Stimulated activated CD8-positive, alpha-beta memory T cell treated with anti-CD3 and anti-CD28 coated beads, Interleukin-15, amount 100 ng/mL, for 24 hours (primary cell): ENCODE data around the gene C3orf18.

Experiments
- DNase-seq: peaks from one replicate; pipeline ENCODE4 v3.0.0-alpha.2; 2020; ENCODE audit warnings: low read depth

The C3orf18 gene

GRCh38 chr3:50551054-50551659 lies 16.4 kb downstream of the C3orf18 start:
- no peak for DNase-seq

GRCh38 chr3:50550079-50550736 lies 17.3 kb downstream of the C3orf18 start:
- no peak for DNase-seq

DNA sequence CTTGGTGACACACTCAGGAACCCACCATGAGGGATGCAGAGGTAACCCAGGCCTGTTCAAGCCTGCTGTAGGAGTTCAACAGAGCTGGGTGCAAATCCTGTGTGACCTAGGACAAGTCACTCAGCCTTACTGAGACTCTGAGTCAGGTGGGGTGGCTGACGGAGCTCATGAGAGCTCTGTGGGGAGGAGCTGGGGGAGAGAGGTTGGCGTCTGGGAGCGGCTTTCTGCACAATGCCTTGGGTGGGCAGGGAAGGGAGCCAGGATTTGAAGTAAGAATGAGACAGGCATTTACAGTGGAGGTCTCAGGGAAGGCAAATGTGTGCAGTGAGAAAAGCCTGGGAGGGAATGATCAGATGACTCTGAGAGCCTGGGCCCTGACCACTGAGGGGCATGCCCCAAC lies 18.3 kb downstream of the C3orf18 start:
- DNase-seq, result no peak

DNA sequence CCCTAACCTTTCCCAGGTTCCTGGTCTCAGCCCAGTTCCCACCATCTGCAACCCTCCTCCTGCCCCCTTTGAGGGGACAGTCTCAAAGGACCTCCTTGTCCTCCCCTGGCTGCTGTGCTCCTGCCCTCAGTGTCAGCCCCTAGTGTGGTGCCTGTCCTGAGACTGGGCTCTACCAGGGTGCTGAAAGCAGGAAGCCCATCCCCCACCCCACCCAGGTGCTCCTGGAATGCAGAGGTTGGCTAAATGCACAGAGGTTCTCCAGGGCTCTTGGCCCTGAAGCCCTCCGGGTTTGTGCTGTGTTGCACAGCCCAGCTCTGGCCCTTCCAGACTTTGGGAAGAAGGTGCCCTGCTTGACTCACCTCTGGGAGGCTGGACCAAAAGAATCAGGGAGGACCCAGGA lies 21.8 kb downstream of the C3orf18 start:
- DNase-seq, result no peak

DNA sequence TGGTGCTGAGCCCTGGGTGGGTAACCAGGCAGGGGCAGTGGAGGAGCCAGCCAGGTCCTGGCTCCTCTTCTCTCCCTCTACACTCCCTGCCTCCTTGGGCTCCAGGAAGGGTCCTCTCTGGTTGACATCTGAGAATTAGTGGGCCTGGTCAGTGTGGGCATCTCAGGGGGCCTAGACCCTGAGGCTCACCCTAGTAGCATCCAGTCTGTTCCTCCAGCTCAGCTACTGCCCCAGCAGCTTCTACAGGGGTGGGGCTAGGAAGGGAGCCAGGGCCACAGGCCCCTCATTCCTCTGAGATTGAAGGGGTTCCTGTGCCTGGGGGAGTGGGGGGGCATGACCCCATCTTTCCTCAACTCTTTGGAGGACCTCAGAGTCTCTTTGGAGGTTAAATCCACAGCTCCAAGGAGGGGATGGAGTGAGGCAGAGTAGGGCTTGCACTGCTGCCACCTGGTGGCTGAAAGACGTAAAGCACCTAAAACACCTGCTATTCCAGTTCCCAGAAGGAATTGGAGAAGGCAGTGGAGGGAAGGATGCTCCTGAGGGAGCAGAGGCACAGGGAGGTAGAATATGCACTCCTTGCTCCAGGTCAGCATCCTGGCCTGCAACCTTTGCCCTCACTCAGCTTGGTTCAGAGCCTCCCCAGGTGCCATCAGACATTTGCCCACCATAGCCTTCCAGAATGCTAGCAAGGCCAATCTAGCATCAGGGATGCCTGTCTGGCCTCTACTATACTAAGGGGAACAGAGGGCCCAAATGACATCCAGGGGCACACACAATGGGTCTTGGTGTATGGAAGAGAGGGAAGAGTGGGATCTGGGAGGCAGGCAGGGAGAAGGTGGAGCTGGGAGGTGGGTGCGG lies 25.1 kb downstream of the C3orf18 start:
- peak; percentile 32 for DNase-seq

- no peak for DNase-seq
Measured at GRCh38 chr3:50539356-50540286, 27.9 kb downstream of the C3orf18 start.

DNA sequence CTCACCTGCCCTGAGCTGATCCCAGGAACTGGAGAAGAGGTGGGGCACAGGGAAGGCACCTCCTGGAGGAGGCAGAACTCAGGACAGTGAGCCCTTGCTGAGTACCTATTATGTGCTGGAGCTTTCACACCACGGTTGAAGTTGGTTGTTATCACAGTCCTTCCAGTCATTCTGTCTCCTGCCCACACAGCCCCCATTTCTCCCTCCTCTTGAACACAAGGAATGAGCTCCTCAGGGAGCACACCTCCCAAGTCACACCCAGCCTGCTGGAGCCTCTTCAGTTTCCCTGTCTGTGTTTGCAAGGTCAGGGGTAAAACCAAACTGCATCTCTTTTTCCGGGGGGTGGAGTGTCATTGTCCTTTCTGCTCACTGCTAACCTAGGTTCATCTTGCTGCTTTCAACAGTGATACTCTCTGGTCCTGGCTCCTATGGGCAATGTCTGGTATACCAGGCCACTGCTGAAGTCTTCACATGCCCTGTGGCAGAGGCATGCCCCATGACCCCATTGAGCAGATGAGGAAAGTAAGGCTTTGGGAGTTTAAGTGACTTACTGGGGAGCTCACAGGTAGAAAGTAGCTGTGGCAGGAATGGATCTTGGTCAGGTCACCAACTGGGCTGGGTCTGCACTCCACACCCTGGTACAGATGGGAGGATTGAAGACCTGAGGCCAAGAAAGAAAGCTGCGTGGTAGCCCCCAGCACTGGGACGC lies 30.0 kb downstream of the C3orf18 start:
- no peak for DNase-seq

- no peak for DNase-seq
Measured at GRCh38 chr3:50536471-50537180, 30.9 kb downstream of the C3orf18 start.

DNA sequence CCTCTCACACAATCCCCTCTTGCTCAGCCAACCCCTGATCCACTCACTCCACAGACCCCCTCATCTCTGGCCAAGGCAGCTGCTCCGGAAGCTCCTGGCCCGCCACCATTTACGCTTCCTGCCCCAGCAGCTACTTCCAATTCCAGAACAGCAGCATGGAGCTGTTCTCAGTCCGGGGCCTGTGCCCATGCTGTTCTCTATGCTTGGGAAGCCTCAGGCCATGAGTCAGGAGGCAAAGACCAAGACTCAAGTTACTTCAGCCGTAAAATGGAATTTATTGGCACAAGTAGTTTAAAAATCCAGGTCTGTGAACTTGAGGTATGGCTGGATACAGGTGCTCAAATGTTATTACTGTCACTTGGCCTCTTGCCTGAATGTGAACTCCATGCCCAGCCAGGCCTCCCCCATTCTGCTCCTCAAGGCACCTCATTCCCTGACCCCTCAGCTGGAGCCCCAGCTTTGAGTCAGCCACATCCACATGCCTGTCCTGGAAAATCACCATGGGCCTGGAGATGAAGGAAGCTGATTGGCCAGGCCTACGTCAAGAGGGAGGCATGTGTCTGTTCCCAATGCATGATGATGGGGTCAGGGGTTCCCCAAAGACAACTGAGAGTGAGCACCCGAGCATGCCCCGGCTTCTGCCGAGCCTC lies 32.7 kb downstream of the C3orf18 start:
- no peak for DNase-seq

DNA sequence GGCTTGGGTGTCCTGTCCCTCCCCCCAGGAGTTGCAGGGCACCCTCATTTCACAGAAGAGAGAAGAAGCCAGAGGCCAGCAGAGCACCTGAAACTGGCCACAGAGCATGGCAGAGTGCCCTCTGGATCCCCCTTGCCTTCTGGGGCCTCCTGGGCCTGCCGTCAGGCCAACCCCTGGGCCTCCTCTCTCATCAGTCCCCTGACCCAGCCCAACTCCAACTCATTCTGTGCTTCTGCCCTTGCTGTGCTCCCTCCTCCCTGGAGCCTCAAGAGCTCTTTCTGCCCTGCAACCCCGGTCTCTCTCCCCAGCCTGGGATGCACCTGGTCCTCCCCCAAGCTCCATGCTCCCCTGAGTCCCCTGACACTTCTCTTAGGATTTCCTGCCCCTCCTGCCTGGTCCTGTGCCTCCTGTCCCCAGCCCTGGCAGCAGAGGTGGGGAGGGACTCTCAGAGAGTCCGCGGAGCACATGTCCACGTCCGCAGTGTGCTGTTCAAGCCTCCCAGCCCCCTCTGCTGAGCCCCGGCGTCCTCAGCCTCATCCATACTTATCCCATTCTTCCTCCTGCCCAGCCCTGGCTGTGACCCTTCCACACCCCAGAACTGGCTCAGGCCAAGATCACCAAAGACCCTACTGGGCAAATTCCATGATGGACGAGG lies 33.6 kb downstream of the C3orf18 start:
- no peak for DNase-seq

- no peak for DNase-seq
Measured at GRCh38 chr3:50533316-50533715, 34.2 kb downstream of the C3orf18 start.

- no peak for DNase-seq
Measured at GRCh38 chr3:50532062-50532705, 35.4 kb downstream of the C3orf18 start.

DNA sequence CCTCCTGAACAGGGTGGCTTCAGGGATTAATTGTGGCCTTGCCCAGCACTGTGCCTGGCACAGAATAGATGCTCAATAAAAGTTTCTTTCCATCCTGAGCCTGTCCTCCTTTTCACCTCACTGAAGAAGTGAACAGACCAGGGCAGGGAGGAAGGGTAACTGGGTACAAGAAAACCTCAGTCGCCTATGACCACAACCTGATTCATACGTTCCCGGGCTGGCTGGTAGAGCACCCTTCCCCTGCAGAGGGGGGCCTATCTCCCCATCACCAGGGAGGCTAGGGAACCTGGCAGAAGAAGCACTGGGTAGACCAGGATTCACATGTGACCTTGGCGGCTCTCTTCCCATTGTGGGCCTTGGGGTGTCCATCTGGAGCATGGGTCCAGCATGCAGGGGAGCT lies 36.3 kb downstream of the C3orf18 start:
- no peak for DNase-seq

GRCh38 chr3:50530001-50530970 lies 37.3 kb downstream of the C3orf18 start:
- DNase-seq, result no peak

DNA sequence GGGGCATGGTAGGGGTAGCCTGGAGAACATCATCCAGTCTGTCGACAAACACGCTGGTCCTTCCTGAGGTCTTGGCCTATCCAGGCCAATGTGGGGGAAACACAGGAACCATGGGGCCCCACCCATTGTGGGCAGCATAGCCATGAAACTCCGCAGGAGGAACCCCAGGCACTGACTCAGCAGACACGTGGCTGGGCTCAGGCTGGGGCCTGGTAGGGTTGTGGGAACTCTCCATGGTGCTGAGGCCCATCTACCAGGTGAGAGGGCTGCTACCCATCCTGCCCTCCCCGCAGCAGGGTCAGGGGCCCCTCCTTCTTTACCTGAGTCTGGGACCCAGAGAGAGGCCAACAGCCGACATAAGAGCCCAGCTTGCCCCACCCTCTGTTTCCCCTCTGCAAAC lies 41.6 kb downstream of the C3orf18 start:
- DNase-seq, result peak; percentile 31

- no peak for DNase-seq
Measured at GRCh38 chr3:50525191-50525910, 42.2 kb downstream of the C3orf18 start.

- no peak for DNase-seq
Measured at GRCh38 chr3:50524746-50525145, 42.8 kb downstream of the C3orf18 start.
